Measurements from ENCODE around the gene NELFB. TPM values are rescaled to one million over a fixed set of nuclear protein-coding genes. Genes with fewer than 3 reads are reported as not detected.

The NELFB gene
- total and polyA plus RNA-seq, 2 of the 4 experiments (the other 2 are of a cell fraction) = 36.9 to 66.0 TPM

- Histone ChIP-seq H3K36me3 (ENCODE audit: control insufficient read depth, insufficient read depth, low read length) (peaks cover 48% of the 10 kb centered on the region), H2AFZ (replicated peaks; ENCODE audit: low read length, poor library complexity) (no peak overlapping the region), H3K14ac (replicated peaks; ENCODE audit: low read depth, low read length) (no peak overlapping the region), H4K91ac (ENCODE audit: insufficient read depth, low read depth, low read length) (no peak overlapping the region), H2AK9ac (replicated peaks; ENCODE audit: low read depth, low read length, poor library complexity) (no peak overlapping the region), H2BK5ac (ENCODE audit: low read depth, low read length, poor library complexity, severe bottlenecking) (no peak overlapping the region), H4K5ac (ENCODE audit: low read depth, low read length) (no peak overlapping the region), H3K9me1 (ENCODE audit: insufficient read depth, low read length) (peaks cover 14% of the 10 kb centered on the region), H3K9me3 (ENCODE audit: control insufficient read depth, insufficient read depth, low read length) (no peaks in the 10 kb centered on the region), H2BK20ac (ENCODE audit: low read depth, low read length) (no peak overlapping the region), H3K9ac (ENCODE audit: low read depth, low read length) (no peak overlapping the region), H3K23ac (ENCODE audit: low read depth, low read length) (no peak overlapping the region), H3K4me2 (ENCODE audit: low read depth, low read length) (no peak overlapping the region), H3K4me1 (ENCODE audit: control insufficient read depth, insufficient read depth, low read length) (peaks cover 12% of the 10 kb centered on the region), H3K18ac (ENCODE audit: low read depth, low read length) (no peak overlapping the region), H3K79me1 (ENCODE audit: low read depth in 1 of 2, low read length in 2 of 2) (peaks cover 13 to 69% of the 10 kb centered on the region in 2 experiments), H4K20me1 (ENCODE audit: insufficient read depth, low read length) (peaks cover 29% of the 10 kb centered on the region), H2BK120ac (ENCODE audit: low read depth, low read length) (no peak overlapping the region), H4K8ac (ENCODE audit: low read depth in 2 of 2, low read length in 2 of 2) (no peak overlapping the region), H3K4ac (ENCODE audit: low read depth, low read length) (no peak overlapping the region), H3K27me3 (ENCODE audit: control insufficient read depth, insufficient read depth, low read length) (no peaks in the 10 kb centered on the region), H2BK15ac (ENCODE audit: low read depth, low read length) (no peak overlapping the region), H3K27ac (ENCODE audit: insufficient read depth, low read length) (no peak overlapping the region), H3K4me3 (ENCODE audit: insufficient read depth, low read depth, low read length) (no peak overlapping the region), H2AK5ac (ENCODE audit: low read depth, low read length) (no peak overlapping the region; the same call in 1 of the 2 replicates), H3K56ac (ENCODE audit: extremely low read depth, insufficient read depth, low read length) (no peak overlapping the region)
- POLR2A ChIA-PET (ENCODE audit: unreplicated experiment) = no interaction called here
- no TSS peak for BruUV-seq (replicated peaks)
- in situ Hi-C loops (cut with MboI; ENCODE audit: low sequenced_read_pairs) = no loop called here
- 93% methylated on average over 25 of the region's 32 CpGs; no CpG with 5 or more reads in 1 of the 2 experiments for WGBS, 2 experiments (ENCODE audit: extremely low coverage in 2 of 2, insufficient read length in 1 of 2)
- dilution Hi-C loops (cut with HindIII; ENCODE audit: low sequenced_read_pairs, unreplicated experiment) = no loop called here
- CTCF ChIA-PET = no interaction called here
- intact Hi-C loops (cut with micrococcal nuclease) = no loop called here
- ATAC-seq (ENCODE audit: low read depth) (no peak), DNase-seq (no peak)
- TF ChIP-seq CEBPB (IDR thresholded peaks at IDR 0.05; ENCODE audit: low read depth, low read length) (no peak), BHLHE40 (IDR thresholded peaks at IDR 0.05; ENCODE audit: low read depth, low read length) (no peak), MAFK (IDR thresholded peaks at IDR 0.05; ENCODE audit: low read depth, low read length) (no peak), CHD1 (IDR thresholded peaks at IDR 0.05; ENCODE audit: low read depth, low read length) (no peak), POLR2A (IDR thresholded peaks at IDR 0.05; ENCODE audit: low read depth, low read length) (no peak), RCOR1 (IDR thresholded peaks at IDR 0.05; ENCODE audit: insufficient replicate concordance, low read length) (no peak), MAZ (IDR thresholded peaks at IDR 0.05; ENCODE audit: borderline replicate concordance, low read depth, low read length) (no peak), FOS (IDR thresholded peaks at IDR 0.05; ENCODE audit: low read depth, low read length) (no peak)
- TF ChIP-seq, protein P1, sequence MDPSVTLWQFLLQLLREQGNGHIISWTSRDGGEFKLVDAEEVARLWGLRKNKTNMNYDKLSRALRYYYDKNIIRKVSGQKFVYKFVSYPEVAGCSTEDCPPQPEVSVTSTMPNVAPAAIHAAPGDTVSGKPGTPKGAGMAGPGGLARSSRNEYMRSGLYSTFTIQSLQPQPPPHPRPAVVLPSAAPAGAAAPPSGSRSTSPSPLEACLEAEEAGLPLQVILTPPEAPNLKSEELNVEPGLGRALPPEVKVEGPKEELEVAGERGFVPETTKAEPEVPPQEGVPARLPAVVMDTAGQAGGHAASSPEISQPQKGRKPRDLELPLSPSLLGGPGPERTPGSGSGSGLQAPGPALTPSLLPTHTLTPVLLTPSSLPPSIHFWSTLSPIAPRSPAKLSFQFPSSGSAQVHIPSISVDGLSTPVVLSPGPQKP (IDR thresholded peaks at IDR 0.05; ENCODE audit: borderline replicate concordance, low read depth, low read length) = no peak
These were observed 16.0 kb downstream of the NELFB start for GRCh38 chr9:137270929-137271695.

All from IMR-90 (cell line).